ENCODE measurements around the gene IFT43.

GRCh38 chr14:75990297-75990696 is 4.7 kb downstream of the IFT43 start:
- TF ChIP-seq CTCF (IDR thresholded peaks at IDR 0.05) (no peak), EZH2phosphoT487 (IDR thresholded peaks at IDR 0.05) (no peak), EZH2 (IDR thresholded peaks at IDR 0.05) (no peak)

Data from neural progenitor cell (in vitro differentiated cells).